K562 (cell line): ENCODE data around the gene TBR1. TPM values are rescaled to one million over a fixed set of nuclear protein-coding genes. Genes with fewer than 3 reads are reported as not detected.

Experiments
- ATAC-seq: fragments of 200-7000 bp; cut with Tn5 transposase; 3 replicates; pipeline ENCODE4 v1.9.1; 2020; ENCODE audit warnings: moderate library complexity
- BruUV-seq: library from RNA; stranded (reverse); fragments of 400-500 nt; replicated peaks from 2 replicates; lab custom pipeline; 2021; lab: Mats Ljungman, UMichigan
- CTCF ChIA-PET: fragments of 300-600 bp; formaldehyde crosslinking; extraction: SDS; loops from one replicate; lab custom pipeline; 2021; ENCODE audit warnings: low intra/inter-chr PET ratio; lab: Yijun Ruan, JAX
- POLR2A ChIA-PET: fragments of 300-600, 350-650 bp; sonication (Branson Sonifier 250); formaldehyde crosslinking; extraction: SDS; loops from one replicate; lab custom pipeline; 2021; ENCODE audit warnings: antibody characterized with exemption, inconsistent platforms; lab: Yijun Ruan, JAX
- DNase-seq, 4 experiments: peaks; one replicate each; pipeline versions ENCODE4 v3.0.0 to v3.0.0-alpha.2; 2011 to 2018; ENCODE audit warnings: low spot score in 3 of 4, mixed read lengths in 3 of 4; ENCODE audit errors: extremely low read depth in 1 of 4
- FAIRE-seq: peaks from 2 replicates; lab custom pipeline; 2011; peaks lifted over from hg19 to GRCh38; lab: Jason Lieb, UNC
- H2AFZ ChIP-seq: 2 replicates; pipeline ENCODE4 v1.6.0; 2011; ENCODE audit warnings: low read depth, low read length, control low read depth, inconsistent platforms
- H3K27ac ChIP-seq: fragments of 200-600 bp; 3 replicates; pipeline ENCODE4 v1.8.0; 2011; ENCODE audit warnings: low read depth, mild to moderate bottlenecking, control low read depth, inconsistent platforms, low read length, moderate library complexity, mixed read lengths; ENCODE audit errors: extremely low read depth
- H3K27me3 ChIP-seq, 2 experiments: fragments of 300-600 bp in 1 of 2; 2 replicates in 1 of 2; 3 replicates in 1 of 2; pipeline versions ENCODE4 v1.6.0 to v1.8.0; 2011; ENCODE audit warnings: inconsistent platforms in 2 of 2, low read length in 2 of 2, mild to moderate bottlenecking in 1 of 2, mixed read lengths in 1 of 2, moderate library complexity in 1 of 2; ENCODE audit not compliant: control insufficient read depth in 2 of 2, insufficient read depth in 2 of 2
- H3K36me3 ChIP-seq: fragments of 300-600 bp; 3 replicates; pipeline ENCODE4 v1.8.0; 2011; ENCODE audit warnings: mild to moderate bottlenecking, low read length, inconsistent platforms; ENCODE audit not compliant: control insufficient read depth, insufficient read depth
- H3K4me1 ChIP-seq, 2 experiments: fragments of 200-600 bp in 1 of 2; replicated peaks in 1 of 2; 2 replicates in 1 of 2; 3 replicates in 1 of 2; pipeline versions ENCODE4 v1.5.1 to v1.8.0; 2011; ENCODE audit warnings: inconsistent platforms in 2 of 2, low read length in 2 of 2, mild to moderate bottlenecking in 1 of 2, mixed read lengths in 1 of 2, moderate library complexity in 1 of 2; ENCODE audit not compliant: control insufficient read depth in 2 of 2, insufficient read depth in 2 of 2
- H3K4me2 ChIP-seq: 2 replicates; pipeline ENCODE4 v1.6.1; 2011; ENCODE audit warnings: low read length, control low read depth, inconsistent platforms, mixed read lengths; ENCODE audit not compliant: insufficient read depth
- H3K4me3 ChIP-seq: fragments of 200-600 bp; sonication (generic), shearing (Covaris generic); 2 replicates; pipeline ENCODE4 v1.5.1; 2016; ENCODE audit warnings: control low read depth, inconsistent platforms
- H3K79me2 ChIP-seq: fragments of 200-600 bp; 3 replicates; pipeline ENCODE4 v1.8.0; 2011; ENCODE audit warnings: low read length, inconsistent platforms; ENCODE audit not compliant: control insufficient read depth, insufficient read depth
- H3K9ac ChIP-seq, 2 experiments: 2 replicates each; pipeline versions ENCODE4 v1.6.0 to v1.6.1; 2011; ENCODE audit warnings: low read depth in 2 of 2, low read length in 2 of 2, control low read depth in 1 of 2, inconsistent platforms in 1 of 2, mild to moderate bottlenecking in 1 of 2, mixed read lengths in 1 of 2; ENCODE audit not compliant: insufficient read depth in 1 of 2
- H3K9me1 ChIP-seq: one replicate; pipeline ENCODE4 v1.6.0; 2011; ENCODE audit warnings: inconsistent platforms, mild to moderate bottlenecking, low read length, moderate library complexity; ENCODE audit not compliant: control insufficient read depth, insufficient read depth
- H3K9me3 ChIP-seq: replicated peaks from 2 replicates; pipeline ENCODE4 v1.5.1; 2011; ENCODE audit warnings: low read depth, low read length, inconsistent platforms; ENCODE audit not compliant: control insufficient read depth, insufficient read depth
- H4K20me1 ChIP-seq: replicated peaks from 2 replicates; pipeline ENCODE4 v1.6.1; 2011; ENCODE audit warnings: low read length, inconsistent platforms, mixed read lengths; ENCODE audit not compliant: control insufficient read depth, insufficient read depth
- BCL6 ChIP-seq: fragments of 250-450 bp; sonication (Bioruptor Pico); IDR thresholded peaks from 2 replicates; pipeline ENCODE4 v1.4.0; 2020
- HNRNPLL ChIP-seq: fragments of 200-400 bp; formaldehyde crosslinking; IDR thresholded peaks from 2 replicates; pipeline ENCODE4 v1.6.1; 2017; ENCODE audit warnings: low read length, low read depth, mild to moderate bottlenecking; ENCODE audit not compliant: poor library complexity, severe bottlenecking
- HNRNPUL1 ChIP-seq: fragments of 200-400 bp; formaldehyde crosslinking; IDR thresholded peaks from 2 replicates; pipeline ENCODE4 v1.6.1; 2017; ENCODE audit warnings: low read length
- JUND ChIP-seq, 2 experiments: IDR thresholded peaks; 2 replicates in 1 of 2; 3 replicates in 1 of 2; pipeline ENCODE4 v1.6.1; 2011; ENCODE audit warnings: borderline replicate concordance in 2 of 2, low read depth in 2 of 2, low read length in 2 of 2, improper control_type of control experiment in 1 of 2, missing biosample characterization in 1 of 2, missing genetic modification characterization in 1 of 2, missing genetic modification reagents in 1 of 2
- MBD1 ChIP-seq: fragments of 250-450 bp; sonication (Bioruptor Pico); IDR thresholded peaks from 2 replicates; pipeline ENCODE4 v1.8.0; 2022; ENCODE audit warnings: inconsistent platforms
- PCBP2 ChIP-seq: fragments of 200-400 bp; formaldehyde crosslinking; IDR thresholded peaks from 2 replicates; pipeline ENCODE4 v1.6.1; 2018; ENCODE audit warnings: low read length, low read depth, mild to moderate bottlenecking, moderate library complexity; ENCODE audit not compliant: poor library complexity, severe bottlenecking
- SUPT5H ChIP-seq: fragments of 450-650 bp; IDR thresholded peaks from 2 replicates; pipeline ENCODE4 v1.6.1; 2016
- TCF7 ChIP-seq: sonication (generic); IDR thresholded peaks from 2 replicates; pipeline ENCODE4 v1.6.1; 2016; ENCODE audit warnings: antibody characterized with exemption, borderline replicate concordance
- ZBTB1 ChIP-seq: sonication (generic); formaldehyde crosslinking; IDR thresholded peaks from 2 replicates; pipeline ENCODE4 v1.8.1; 2023; ENCODE audit warnings: missing genetic modification reagents, low read depth, mild to moderate bottlenecking, borderline replicate concordance
- ZFP36 ChIP-seq: fragments of 150-350 bp; IDR thresholded peaks from 2 replicates; pipeline ENCODE4 v1.6.1; 2018; ENCODE audit warnings: low read length, low read depth; ENCODE audit not compliant: partially characterized antibody
- ZNF212 ChIP-seq: fragments of 450-650 bp; formaldehyde crosslinking; IDR thresholded peaks from 2 replicates; pipeline ENCODE4 v1.4.0; 2020; ENCODE audit warnings: mild to moderate bottlenecking
- ZNF766 ChIP-seq: fragments of 200-800 bp; sonication (Bioruptor generic); conservative IDR thresholded peaks from 2 replicates; pipeline ENCODE4 v1.6.1; 2016; ENCODE audit warnings: missing genetic modification characterization, missing compliant biosample characterization
- WGBS: fragments of 100-300 bp; shearing (Covaris generic); methylation state at CpG from one replicate; pipeline ENCODE4 v1.1.6; 2016; ENCODE audit warnings: low coverage, mixed read lengths; ENCODE audit not compliant: insufficient coverage; ENCODE audit errors: missing lambda C conversion rate; 5-methylcytosine and 5-hydroxymethylcytosine counted together
- in situ Hi-C: fragments of 300-500 bp; cut with MboI; formaldehyde crosslinking; loops from 4 replicates; pipeline ENCODE4 v1.15.0; 2018; ENCODE audit warnings: inconsistent platforms, mixed read lengths
- intact Hi-C: fragments of 100-400 bp; cut with micrococcal nuclease; formaldehyde crosslinking; loops from 2 replicates; pipeline ENCODE4 v1.14.2; 2022
- polyA plus RNA-seq, 8 experiments: library from polyadenylated mRNA; depleted of rRNA in 4 of 8; stranded (reverse) in 5 of 8; unstranded in 3 of 8; fragments of >200 nt; fragmentation: Nextera tagmentation in 2 of 8; fragmentation: Illumina TruSeq in 1 of 8; extraction: Ambion mirVana in 2 of 8; extraction: Trizol in 1 of 8; gene quantifications; 2 replicates each; pipeline versions ENCODE4 v1.2.1 to v1.2.3, GENCODE V29; 2011 to 2014; ENCODE audit warnings: inconsistent platforms in 1 of 8, missing spikeins in 1 of 8
- total RNA-seq, 7 experiments: library from RNA; depleted of rRNA in 6 of 7; stranded (reverse); fragments of >200 nt in 6 of 7; fragmentation: Illumina TruSeq in 2 of 7; extraction: Trizol in 2 of 7; gene quantifications; 2 replicates each; pipeline versions ENCODE4 v1.2.1 to v1.2.3, GENCODE V29; 2011 to 2021; ENCODE audit warnings: low replicate concordance in 1 of 7
- TF ChIP-seq, protein P1 (sequence below): sonication (generic); formaldehyde crosslinking; IDR thresholded peaks from 2 replicates; pipeline ENCODE4 v1.8.1; 2023; ENCODE audit warnings: mild to moderate bottlenecking, missing genetic modification reagents, moderate library complexity
- TF ChIP-seq, protein P2 (sequence below): fragments of 450-650 bp; IDR thresholded peaks from one replicate; pipeline ENCODE4 v1.6.1; 2018; ENCODE audit warnings: mild to moderate bottlenecking, moderate library complexity; ENCODE audit not compliant: partially characterized antibody
- TF ChIP-seq, protein P3 (sequence below): fragments of 150-350 bp; conservative IDR thresholded peaks from 2 replicates; pipeline ENCODE4 v1.6.1; 2014; ENCODE audit warnings: low read length

The TBR1 gene
- total and polyA plus RNA-seq, 9 of the 15 experiments (the other 6 are each of a cell fraction or from before 2014, with no cell fraction given): 0.01 to 0.09 TPM; not detected in 7

DNA sequence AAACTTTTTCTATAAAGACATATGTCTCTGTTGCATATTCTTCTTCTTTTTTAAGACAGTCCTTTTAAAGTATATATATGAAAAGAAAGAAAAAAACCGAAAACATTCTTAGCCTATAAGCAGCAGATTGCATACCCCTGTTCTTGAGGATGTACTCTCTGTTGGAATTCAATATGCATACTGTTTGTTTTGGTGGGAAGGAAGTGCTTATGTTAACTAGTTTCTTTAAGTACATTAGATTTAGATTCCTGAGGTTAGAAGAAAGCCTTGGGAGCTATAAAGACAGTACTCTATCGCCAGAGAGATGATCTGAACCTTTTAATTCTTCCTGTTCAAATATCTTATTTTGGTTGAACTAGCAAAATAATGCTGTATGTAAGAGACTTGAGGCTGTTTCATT, 46.8 kb upstream of the TBR1 start:
- Histone ChIP-seq H3K27ac (no peak overlapping the region), H3K9ac (no peak overlapping the region), H3K36me3 (peaks cover 58% of the 10 kb centered on the region), H3K4me3 (no peak overlapping the region), H3K27me3 (no peaks in the 10 kb centered on the region), H3K9me3 (no peaks in the 10 kb centered on the region), H3K4me2 (no peak overlapping the region), H2AFZ (no peak overlapping the region), H4K20me1 (no peaks in the 10 kb centered on the region), H3K9me1 (no peaks in the 10 kb centered on the region), H3K4me1 (no peaks in the 10 kb centered on the region), H3K79me2 (peaks cover 29% of the 10 kb centered on the region)
- POLR2A ChIA-PET: interaction anchor here (1.9 kb wide), 1 partner anchor 10 kb away, joined by 5 read pairs; no protein-coding TSS in a partner anchor
- in situ Hi-C loops: no loop called here
- intact Hi-C loops: no loop called here
- FAIRE-seq (no peak), ATAC-seq (no peak)
- CTCF ChIA-PET: no interaction called here
- no peak for TF ChIP-seq HNRNPUL1
- TF ChIP-seq ZNF766 (CRISPR knock-in tag): no peak
- TF ChIP-seq TCF7: no peak
- no peak for TF ChIP-seq ZFP36
- TF ChIP-seq ZBTB1 (CRISPR knock-in tag): no peak
- TF ChIP-seq, protein P1, sequence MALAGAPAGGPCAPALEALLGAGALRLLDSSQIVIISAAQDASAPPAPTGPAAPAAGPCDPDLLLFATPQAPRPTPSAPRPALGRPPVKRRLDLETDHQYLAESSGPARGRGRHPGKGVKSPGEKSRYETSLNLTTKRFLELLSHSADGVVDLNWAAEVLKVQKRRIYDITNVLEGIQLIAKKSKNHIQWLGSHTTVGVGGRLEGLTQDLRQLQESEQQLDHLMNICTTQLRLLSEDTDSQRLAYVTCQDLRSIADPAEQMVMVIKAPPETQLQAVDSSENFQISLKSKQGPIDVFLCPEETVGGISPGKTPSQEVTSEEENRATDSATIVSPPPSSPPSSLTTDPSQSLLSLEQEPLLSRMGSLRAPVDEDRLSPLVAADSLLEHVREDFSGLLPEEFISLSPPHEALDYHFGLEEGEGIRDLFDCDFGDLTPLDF: no peak
- no peak for TF ChIP-seq MBD1 (CRISPR knock-in tag)
- TF ChIP-seq BCL6: no peak
- no peak for TF ChIP-seq SUPT5H
- TF ChIP-seq, protein P2, sequence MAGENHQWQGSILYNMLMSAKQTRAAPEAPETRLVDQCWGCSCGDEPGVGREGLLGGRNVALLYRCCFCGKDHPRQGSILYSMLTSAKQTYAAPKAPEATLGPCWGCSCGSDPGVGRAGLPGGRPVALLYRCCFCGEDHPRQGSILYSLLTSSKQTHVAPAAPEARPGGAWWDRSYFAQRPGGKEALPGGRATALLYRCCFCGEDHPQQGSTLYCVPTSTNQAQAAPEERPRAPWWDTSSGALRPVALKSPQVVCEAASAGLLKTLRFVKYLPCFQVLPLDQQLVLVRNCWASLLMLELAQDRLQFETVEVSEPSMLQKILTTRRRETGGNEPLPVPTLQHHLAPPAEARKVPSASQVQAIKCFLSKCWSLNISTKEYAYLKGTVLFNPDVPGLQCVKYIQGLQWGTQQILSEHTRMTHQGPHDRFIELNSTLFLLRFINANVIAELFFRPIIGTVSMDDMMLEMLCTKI: no peak
- no peak for TF ChIP-seq HNRNPLL
- no peak for TF ChIP-seq JUND (IDR thresholded peaks at IDR 0.05; ENCODE audit: borderline replicate concordance, low read depth, low read length)
- TF ChIP-seq JUND (tag; IDR thresholded peaks at IDR 0.05; ENCODE audit: borderline replicate concordance, low read depth, low read length): no peak
- TF ChIP-seq, protein P3, sequence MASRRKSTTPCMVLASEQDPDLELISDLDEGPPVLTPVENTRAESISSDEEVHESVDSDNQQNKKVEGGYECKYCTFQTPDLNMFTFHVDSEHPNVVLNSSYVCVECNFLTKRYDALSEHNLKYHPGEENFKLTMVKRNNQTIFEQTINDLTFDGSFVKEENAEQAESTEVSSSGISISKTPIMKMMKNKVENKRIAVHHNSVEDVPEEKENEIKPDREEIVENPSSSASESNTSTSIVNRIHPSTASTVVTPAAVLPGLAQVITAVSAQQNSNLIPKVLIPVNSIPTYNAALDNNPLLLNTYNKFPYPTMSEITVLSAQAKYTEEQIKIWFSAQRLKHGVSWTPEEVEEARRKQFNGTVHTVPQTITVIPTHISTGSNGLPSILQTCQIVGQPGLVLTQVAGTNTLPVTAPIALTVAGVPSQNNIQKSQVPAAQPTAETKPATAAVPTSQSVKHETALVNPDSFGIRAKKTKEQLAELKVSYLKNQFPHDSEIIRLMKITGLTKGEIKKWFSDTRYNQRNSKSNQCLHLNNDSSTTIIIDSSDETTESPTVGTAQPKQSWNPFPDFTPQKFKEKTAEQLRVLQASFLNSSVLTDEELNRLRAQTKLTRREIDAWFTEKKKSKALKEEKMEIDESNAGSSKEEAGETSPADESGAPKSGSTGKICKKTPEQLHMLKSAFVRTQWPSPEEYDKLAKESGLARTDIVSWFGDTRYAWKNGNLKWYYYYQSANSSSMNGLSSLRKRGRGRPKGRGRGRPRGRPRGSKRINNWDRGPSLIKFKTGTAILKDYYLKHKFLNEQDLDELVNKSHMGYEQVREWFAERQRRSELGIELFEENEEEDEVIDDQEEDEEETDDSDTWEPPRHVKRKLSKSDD: no peak
- TF ChIP-seq ZNF212 (CRISPR knock-in tag): no peak
- TF ChIP-seq PCBP2: no peak
- TF ChIP-seq, all 486 proteins: peak for 0
- DNase-seq: no peak
- 98% methylated on average over 2 of the region's 2 CpGs for WGBS
- no TSS peak for BruUV-seq
